ENCODE data around the gene JHY.

The JHY gene

GRCh38 chr11:122871302-122871701 lies 11.3 kb upstream of the JHY start:
- DNase-seq (ENCODE audit: low read depth), result no peak

- no peak for DNase-seq (ENCODE audit: low read depth)
These were observed 10.5 kb upstream of the JHY start for GRCh38 chr11:122872046-122872445.

GRCh38 chr11:122874991-122875390 lies 7.6 kb upstream of the JHY start:
- no peak for DNase-seq (ENCODE audit: low read depth)

GRCh38 chr11:122877732-122878131 lies 4.8 kb upstream of the JHY start:
- no peak for DNase-seq (ENCODE audit: low read depth)

GRCh38 chr11:122879785-122880184 lies 2.8 kb upstream of the JHY start:
- DNase-seq (ENCODE audit: low read depth), result no peak

- no peak for DNase-seq (ENCODE audit: low read depth)
These were observed 492 bp downstream of the JHY start for GRCh38 chr11:122882857-122883645.

GRCh38 chr11:122883646-122883979 lies 1.1 kb downstream of the JHY start:
- DNase-seq (ENCODE audit: low read depth), result no peak

- no peak for DNase-seq (ENCODE audit: low read depth)
These were observed 5.6 kb downstream of the JHY start for GRCh38 chr11:122888162-122888561.

GRCh38 chr11:122893131-122893530 lies 10.6 kb downstream of the JHY start:
- DNase-seq (ENCODE audit: low read depth), result no peak

GRCh38 chr11:122895563-122895962 lies 13.0 kb downstream of the JHY start:
- DNase-seq (ENCODE audit: low read depth), result no peak

- DNase-seq (ENCODE audit: low read depth), result no peak
These were observed 15.1 kb downstream of the JHY start for GRCh38 chr11:122897606-122898210.

GRCh38 chr11:122898799-122899198 lies 16.2 kb downstream of the JHY start:
- DNase-seq (ENCODE audit: low read depth), result no peak

GRCh38 chr11:122900587-122901202 lies 18.1 kb downstream of the JHY start:
- no peak for DNase-seq (ENCODE audit: low read depth)

GRCh38 chr11:122902951-122903350 lies 20.4 kb downstream of the JHY start:
- no peak for DNase-seq (ENCODE audit: low read depth)

- DNase-seq (ENCODE audit: low read depth), result no peak
These were observed 28.2 kb downstream of the JHY start for GRCh38 chr11:122910775-122911174.

GRCh38 chr11:122917311-122917710 lies 34.8 kb downstream of the JHY start:
- no peak for DNase-seq (ENCODE audit: low read depth)

- DNase-seq (ENCODE audit: low read depth), result no peak
These were observed 36.2 kb downstream of the JHY start for GRCh38 chr11:122918734-122919133.

GRCh38 chr11:122920579-122920978 lies 38.0 kb downstream of the JHY start:
- DNase-seq (ENCODE audit: low read depth), result no peak

- no peak for DNase-seq (ENCODE audit: low read depth)
These were observed 40.3 kb downstream of the JHY start for GRCh38 chr11:122922893-122923292.

GRCh38 chr11:122923302-122923701 lies 40.7 kb downstream of the JHY start:
- no peak for DNase-seq (ENCODE audit: low read depth)

- DNase-seq (ENCODE audit: low read depth), result no peak
These were observed 49.0 kb downstream of the JHY start for GRCh38 chr11:122931510-122931909.

GRCh38 chr11:122933416-122933815 lies 50.9 kb downstream of the JHY start:
- no peak for DNase-seq (ENCODE audit: low read depth)

GRCh38 chr11:122937983-122938382 lies 55.4 kb downstream of the JHY start:
- no peak for DNase-seq (ENCODE audit: low read depth)

GRCh38 chr11:122938557-122938956 lies 56.0 kb downstream of the JHY start:
- DNase-seq (ENCODE audit: low read depth), result no peak

All from stimulated activated CD8-positive, alpha-beta memory T cell treated with anti-CD3 and anti-CD28 coated beads, Interleukin-15, amount 100 ng/mL, for 24 hours (primary cell).